ENCODE results near the gene C4orf51.

The C4orf51 gene

GRCh38 chr4:145690610-145691009, 10.7 kb downstream of the C4orf51 start:
- TF ChIP-seq CTCF (IDR thresholded peaks at IDR 0.05) = no peak

- TF ChIP-seq CTCF (IDR thresholded peaks at IDR 0.05) = no peak
These were observed 15.0 kb downstream of the C4orf51 start for GRCh38 chr4:145694929-145695328.

- no peak for TF ChIP-seq CTCF (IDR thresholded peaks at IDR 0.05)
These were observed 17.4 kb downstream of the C4orf51 start for GRCh38 chr4:145697332-145697731.

- no peak for TF ChIP-seq CTCF (IDR thresholded peaks at IDR 0.05)
These were observed 18.6 kb downstream of the C4orf51 start for GRCh38 chr4:145698507-145698906.

- TF ChIP-seq CTCF (IDR thresholded peaks at IDR 0.05) = no peak
These were observed 24.0 kb downstream of the C4orf51 start for GRCh38 chr4:145703850-145704497.

- no peak for TF ChIP-seq CTCF (IDR thresholded peaks at IDR 0.05)
These were observed 29.4 kb downstream of the C4orf51 start for GRCh38 chr4:145709336-145709735.

GRCh38 chr4:145709843-145710242, 29.9 kb downstream of the C4orf51 start:
- TF ChIP-seq CTCF (IDR thresholded peaks at IDR 0.05) = no peak

- TF ChIP-seq CTCF (IDR thresholded peaks at IDR 0.05) = no peak
These were observed 36.3 kb downstream of the C4orf51 start for GRCh38 chr4:145716200-145716599.
